Activated CD8-positive, alpha-beta memory T cell treated with anti-CD3 and anti-CD28 coated beads, Interleukin-2, amount 50 U/mL, for 24 hours (primary cell): ENCODE results near the gene TTLL12.
"Not testable (repeated sequence)": the region's sequence is repeated elsewhere in the genome, so short reads cannot be mapped to it uniquely, and the experiment has no call there.

ENCODE experiments used
- DNase-seq: peaks from one replicate; pipeline ENCODE4 v3.0.0-alpha.2; 2020; ENCODE audit errors: extremely low read depth

TTLL12 gene

DNA sequence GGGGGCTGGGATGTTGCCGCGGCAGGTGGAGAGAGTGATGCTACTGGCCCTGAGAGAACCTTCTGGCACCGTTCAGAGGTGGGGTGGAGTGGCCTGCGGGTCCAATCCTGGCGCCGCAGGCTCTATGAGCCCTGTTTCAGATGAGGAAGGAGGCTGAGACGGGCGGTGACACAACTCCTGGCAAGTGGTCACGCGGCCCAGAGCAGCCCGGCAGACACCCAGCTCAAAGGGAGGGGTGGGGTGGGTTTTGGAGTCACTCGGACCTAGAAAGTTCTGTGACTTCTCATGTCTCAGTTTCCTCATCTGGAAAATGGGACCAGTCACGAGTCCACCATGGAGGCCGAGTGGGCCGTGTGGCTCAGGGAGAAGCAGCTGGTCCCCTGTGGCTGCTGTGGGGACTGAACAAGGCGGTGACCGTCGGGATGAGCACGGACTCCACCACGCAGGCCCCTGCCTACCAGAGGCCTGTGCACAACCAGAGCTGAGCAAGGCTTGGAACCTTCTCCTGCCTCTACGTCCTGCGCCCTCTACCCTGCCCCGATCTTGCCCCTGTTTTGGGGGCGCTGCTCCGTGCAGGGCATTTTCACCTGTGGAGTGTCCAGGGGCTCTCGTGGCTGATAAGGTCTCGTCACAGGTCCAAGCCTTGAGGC lies 31.9 kb downstream of the TTLL12 start:
- no peak for DNase-seq

DNA sequence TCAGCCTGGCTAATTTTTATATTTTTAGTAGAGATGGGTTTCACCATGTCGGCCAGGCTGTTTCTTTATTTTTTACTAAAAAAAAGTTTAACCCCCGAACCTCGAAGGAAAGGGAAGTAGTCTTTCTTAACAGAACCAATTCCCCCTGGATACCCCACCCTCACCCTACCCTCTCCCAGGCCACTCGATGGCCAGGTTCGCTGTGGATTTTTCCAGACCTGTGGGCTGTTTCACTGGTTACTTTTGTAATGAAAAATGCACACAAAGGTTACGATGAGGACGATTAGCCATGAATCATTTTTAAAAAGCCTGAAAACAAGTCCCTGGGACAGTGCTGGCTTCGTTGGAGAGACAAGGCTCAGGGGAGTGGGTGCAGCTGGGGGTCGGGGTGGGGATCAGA lies 33.0 kb downstream of the TTLL12 start:
- DNase-seq: no peak

DNA sequence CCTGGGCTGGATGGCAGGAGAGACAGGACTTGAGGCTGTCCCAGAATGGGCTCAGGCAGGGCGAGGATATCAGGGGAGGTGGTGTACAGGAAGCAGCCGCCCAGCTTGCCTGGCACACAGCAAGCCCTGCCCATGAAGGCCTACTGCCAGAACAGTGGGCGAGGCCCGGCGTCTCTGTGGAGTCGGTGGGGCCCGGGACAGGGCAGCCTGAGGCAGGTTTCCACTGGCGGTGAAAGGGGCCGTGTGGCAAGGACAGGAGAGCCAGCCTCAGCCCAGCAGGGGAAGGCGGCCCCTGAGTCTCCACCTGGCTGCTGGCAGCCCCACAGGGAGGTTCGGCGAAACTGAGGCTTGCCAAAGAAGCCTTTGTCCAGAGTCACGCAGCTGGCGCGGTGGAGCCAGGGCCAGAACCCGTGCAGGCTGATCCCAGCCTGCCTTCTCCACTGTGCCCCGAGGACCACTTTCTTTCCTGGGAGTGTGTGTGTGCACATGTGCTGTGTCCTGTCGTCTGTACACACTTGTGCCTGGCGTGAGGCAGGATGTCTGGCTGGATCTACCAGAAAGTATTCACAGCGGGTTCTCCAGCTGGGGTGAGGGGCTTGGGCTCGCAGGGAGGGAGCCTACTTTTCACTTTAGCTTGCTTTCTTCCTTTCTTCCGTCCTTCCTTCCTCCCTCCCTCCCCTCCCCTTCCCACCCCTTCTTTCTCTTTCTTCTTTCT lies 34.4 kb downstream of the TTLL12 start:
- no peak for DNase-seq

DNA sequence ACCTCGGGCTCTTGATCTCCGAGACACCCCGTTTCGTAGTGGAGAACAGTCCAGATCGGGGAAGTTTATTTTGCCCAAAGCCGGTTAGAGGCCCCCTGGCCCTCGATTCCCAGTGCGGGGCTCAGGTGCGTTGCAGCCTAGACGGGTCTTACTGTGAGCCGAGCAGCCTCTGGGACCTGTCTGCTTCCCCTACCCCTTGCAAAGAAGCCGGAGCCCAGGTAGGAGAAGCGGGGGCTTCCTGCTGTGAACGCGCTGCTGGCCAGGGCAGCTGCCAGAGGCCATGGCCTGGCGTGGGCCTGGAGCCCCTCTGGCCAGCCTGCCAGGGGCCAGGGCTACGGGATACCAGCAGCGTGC lies 35.0 kb downstream of the TTLL12 start:
- no peak for DNase-seq

DNA sequence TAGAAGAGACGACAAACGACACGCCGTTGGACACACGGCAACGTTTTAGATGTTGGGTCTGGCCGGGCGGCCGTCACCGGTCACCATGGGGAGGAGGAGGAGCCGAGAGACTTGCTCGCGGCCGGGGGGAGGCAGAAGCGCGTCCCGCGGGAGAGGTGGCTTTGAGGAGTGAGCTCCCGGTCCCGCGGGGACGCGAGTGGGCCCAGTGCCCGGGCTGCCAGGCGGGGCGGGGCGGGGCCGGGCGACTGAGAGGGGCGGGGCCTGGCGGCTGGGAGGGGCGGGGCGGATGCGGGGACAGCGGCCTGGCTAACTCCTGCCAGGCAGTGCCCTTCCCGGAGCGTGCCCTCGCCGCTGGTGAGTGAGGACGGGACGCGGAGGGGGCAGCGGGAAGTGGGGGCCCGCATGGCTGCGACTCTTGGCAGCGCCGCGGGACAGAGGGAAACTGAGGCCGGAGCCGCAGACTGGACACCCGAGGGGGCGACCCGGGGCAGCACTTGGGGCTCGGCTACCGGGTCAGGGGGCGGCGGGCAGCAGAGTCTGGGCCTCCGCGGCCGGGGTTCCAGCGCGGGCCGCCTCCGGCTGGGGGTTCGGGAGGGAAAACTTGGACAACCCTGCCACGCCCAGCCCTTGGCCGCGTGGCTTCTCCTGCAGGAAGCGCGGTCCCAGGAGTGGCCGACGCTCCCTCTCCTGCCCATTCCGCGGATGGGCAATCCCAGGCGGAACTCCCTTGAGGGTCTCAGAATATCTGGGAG lies 35.5 kb downstream of the TTLL12 start, which contains the start of gene TSPO:
TSPO (plus strand) TSS at position 309 of the 752 bp plus-strand sequence. CDS start 7,680 bp downstream, outside the sequence.
- DNase-seq: no peak

DNA sequence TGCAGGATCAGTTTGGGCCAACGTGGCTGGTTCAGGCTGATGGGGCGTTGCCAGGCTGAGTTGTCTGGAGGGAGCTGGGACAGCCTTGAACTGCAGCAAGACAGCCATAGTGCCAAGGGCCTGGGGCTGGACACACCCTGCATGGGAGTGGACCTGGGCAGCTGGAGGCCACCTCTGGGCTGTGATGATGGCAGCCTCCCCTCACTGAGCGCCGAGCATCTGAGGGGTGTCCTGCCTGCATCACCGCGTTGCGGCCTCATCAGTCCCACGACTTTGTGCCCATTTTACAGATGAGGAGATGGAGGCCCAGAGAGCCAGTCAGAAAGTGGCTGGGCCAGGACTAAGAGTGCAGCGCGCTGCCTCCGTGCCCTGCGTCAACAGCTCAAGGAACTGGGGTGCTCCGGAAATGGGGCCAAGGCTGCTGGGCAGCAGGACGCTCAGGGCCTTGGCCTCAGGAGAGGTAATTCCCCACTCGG lies 36.2 kb downstream of the TTLL12 start:
- DNase-seq: no peak

DNA sequence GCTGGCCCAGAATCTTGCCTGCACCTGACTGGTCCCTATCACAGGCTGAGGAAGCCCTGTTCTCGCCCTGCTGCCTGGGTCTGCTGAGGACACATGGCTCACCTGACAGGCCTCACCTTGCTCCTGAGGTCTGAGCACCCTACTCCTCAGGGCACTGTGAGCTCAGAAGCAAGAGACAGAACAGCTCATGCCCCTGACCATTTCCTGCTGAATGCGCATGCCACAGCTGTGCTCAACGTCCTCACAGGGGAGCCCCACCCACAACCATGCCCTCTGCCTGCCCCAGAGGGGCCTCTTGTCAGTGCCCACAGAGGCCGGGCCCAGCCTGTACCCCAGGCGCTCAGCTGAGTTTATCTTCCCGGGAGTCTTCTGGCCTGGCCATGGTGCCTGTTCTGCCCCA lies 38.4 kb downstream of the TTLL12 start:
- DNase-seq: no peak

DNA sequence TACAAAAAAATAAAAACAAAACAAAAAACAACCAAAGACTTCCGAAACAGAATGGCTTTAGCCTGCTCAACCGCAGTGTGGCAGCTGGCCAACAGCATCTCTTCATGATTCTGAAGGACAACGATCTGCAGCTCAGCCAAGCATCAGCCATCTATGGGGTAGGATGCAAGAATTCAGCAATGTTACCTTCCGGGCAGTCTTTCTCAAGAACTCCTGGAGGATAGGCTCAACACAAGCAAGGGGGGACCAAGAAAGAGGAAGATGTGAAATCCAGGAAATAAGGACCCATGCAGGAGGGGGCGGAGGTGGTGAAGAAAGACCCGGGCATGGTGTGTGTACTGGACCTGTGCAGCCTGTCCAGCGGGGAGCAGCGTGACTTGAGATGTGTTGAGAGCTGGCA lies 39.1 kb downstream of the TTLL12 start:
- DNase-seq: no peak

DNA sequence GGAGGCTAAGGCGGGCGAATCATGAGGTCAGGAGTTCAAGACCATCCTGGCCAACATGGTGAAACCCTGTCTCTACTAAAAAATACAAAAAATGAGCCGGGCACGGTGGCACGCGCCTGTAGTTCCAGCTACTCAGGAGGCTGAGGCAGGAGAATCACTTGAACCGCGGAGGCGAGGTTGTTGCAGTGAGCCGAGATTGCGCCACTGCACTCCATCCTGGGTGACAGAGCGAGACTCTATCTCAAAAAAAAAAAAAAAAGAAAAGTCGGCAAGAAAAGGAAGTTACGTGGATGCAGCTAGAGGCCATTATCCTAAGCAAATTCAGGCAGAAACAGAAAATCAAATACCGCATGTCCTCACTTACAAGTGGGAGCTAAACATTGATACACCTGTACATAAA lies 40.6 kb downstream of the TTLL12 start:
- not testable (repeated sequence) for DNase-seq

DNA sequence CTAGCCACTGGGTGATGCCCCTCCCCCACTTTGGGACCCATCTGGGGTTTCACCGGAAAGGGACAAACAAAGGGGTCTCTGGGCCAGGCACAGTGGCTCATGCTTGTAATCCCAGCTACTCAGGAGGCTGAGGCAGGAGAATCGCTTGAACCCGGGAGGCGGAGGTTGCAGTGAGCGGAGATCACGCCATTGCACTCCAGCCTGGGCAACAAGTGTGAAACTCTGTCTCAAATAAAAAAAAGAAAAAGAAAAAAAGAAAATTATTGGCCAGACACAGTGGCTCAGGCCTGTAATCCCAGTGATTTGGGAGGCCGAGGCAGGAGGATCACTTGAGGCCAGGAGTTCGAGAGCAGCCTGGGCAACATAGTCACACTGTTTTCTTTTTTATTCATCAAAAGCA lies 41.6 kb downstream of the TTLL12 start:
- DNase-seq: not testable (repeated sequence)

DNA sequence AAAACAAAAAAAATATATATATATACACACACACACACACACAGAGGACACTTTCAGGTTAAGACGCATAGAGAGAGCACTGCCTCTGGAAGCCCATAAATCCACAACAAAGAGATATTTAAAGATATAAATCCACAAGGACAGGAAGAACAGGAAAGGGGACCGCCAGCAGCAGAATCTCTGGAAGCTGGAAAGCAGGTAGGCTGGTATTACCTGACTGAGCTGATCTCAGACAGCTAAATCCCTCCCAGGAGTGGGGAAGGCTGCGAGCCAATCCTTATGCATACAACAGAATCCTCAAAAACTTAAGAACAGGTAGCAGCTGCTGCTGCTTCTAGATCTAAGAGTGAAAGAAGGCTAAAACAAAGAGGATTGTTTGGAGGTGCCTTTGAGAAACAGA lies 42.0 kb downstream of the TTLL12 start:
- no peak for DNase-seq

DNA sequence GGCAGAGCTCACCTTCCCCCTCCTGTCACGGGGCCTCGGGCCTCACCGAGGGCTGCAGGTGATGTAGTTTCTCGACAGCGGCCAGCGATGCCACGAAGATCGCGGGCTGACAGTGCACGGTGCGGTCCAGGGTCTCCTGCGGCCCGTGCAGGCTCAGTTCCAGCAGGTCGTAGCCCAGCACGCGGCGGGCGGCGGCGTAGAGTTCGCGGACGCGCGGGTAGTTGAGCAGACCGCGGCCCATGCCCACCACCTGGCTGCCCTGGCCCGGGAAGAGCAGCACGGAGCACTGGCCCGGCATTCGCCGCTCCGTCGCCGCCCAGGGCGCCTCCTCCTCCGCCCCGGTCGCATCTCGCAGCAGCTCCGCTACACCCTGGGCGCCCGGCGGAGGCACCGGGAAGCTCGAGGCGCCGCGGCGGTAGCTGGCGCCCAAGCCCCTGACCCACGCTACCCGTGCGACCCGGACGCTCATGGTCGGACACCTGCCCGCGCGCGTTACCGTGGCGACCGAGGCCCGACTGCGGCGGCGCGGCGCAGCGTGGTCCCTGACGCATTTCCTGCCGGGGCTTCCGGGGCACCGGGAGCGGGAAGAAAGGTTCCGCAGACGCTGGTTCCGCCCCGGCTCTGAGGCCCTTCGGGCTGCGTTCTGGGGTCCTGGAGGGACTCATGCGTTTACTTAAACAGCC lies 43.9 kb downstream of the TTLL12 start, which contains the start of gene MCAT:
MCAT (minus strand) TSS at position 519 of the 683 bp plus-strand sequence; CDS start at position 469, 50 bp downstream.
- peak; percentile 50 for DNase-seq

DNA sequence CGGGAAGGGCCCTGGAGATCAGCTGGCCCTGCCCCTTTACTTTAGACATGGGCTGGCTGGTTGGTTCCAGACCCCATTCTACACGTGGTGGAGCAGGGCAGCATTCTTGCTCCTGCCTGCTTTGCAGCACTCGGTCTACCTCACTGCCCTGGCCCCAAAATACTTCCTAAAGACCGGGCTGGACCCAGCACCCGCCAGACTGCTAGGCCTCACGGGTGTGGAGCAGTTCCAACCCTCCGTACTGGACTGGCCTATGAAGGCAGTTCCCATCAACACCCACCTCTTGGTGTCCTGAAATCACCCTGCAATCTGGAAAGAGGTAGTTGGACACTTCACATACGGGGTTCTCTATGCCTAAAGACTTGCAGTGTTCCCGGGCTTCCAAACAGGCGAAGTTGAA lies 50.1 kb downstream of the TTLL12 start:
- DNase-seq: no peak

DNA sequence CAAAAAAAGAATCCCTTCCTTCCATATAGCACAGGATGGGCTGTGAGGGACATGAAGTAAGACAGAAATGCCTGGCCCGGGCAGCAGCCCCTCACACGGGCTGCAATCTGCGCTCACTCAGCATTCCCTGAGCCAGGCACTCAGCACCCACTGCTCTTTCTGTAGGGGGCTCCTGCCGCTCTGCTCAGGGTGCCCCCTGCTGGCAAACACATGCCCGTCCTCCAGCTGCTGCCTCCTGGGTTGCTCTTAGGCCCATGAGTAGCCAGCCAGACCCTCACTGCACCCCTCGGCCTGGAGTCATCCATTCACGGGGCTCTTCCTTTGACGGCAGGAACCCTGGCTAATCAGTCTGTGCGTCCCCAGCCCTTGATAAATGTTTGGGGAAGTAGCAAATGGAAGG lies 50.7 kb downstream of the TTLL12 start:
- DNase-seq: no peak

DNA sequence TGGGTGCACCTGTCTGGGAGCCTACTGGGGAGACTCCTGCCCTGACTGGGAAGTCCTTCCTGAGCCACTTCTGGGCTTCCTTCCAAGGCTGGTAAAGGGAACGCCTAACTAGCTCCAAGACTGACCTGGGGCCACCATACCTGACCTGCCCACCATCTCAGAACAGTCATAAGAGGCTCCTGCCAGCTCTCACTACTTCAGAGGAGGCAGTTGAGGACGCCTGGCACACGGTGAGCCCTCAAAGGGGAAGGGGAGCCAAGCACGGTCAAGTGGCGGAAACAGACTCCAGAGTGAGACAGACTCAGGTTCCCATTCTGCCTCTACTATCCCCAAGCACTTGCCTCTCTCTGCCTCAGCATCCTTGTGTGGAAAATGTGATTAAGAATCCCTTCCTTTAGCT lies 51.4 kb downstream of the TTLL12 start:
- DNase-seq: no peak

DNA sequence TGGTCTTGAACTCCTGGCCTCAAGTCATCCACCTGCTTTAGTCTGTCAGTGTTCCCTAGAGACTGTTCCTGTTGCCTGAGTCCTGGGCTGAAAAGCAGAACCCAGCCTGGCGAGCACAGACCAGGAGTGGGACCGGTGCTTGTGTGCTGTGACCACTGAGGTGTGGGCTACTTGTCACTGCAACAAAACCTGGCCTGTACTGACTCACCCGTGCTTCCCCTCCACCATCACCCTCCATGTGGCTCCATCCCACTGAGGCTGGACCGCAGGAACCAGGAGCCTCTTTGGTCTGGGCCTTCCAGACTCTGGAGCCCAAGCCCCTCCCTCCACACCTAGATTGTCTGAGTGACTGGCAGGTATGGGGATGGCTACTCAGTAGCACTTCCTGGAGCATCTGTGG lies 52.4 kb downstream of the TTLL12 start:
- DNase-seq: no peak

DNA sequence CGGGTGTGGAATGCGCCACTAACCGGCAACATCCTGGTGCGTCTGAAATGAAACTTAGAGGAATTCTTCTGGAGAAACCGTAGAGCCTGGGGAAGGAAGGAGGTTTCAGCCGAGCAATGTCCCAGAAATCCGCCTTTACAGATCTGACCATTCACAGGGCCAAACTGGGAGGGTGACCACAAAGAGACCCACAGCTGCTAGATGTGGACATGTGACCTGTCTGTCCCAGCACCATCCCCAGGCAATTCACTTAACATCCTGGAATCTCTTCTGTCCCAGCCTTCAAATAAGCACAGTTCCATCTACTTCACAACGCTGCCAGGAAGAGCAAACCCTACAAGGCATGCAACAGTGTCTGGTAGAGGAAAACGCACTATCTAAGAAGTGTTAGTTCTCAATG lies 53.5 kb downstream of the TTLL12 start:
- DNase-seq: no peak

DNA sequence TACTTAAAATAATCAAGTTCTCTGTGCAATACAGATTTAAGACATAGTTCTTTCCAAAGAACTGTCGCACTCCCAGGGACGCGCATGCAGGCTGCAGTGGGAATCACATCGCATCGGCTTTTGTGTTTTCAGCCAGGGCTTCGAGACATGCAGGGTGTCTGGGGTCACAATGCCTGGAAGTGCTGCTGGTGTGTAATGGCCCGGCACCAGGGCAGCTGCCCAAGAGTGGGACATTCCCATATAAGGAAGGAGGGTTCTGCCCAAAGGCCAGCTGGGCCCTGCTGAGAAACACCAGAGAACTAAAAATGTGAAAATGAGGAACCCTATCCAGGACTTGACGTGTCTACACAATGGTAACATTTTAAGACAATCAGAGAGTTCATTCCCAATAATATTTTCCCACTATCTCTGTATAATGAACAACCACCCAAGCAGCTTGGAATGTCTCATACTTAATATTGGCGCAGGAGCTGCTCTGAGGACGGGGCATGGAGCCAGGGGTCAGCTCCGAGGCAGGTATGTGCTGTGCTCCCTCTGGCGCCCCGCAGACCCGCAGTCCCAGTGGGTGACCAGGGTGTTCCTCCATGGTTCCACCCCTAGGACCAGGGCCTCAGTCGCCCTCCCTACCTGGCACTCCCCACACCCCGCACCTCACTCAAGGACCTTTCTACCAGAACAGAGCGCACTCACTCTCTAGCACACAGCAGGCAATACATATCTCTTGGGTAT lies 55.0 kb downstream of the TTLL12 start:
- DNase-seq: no peak

DNA sequence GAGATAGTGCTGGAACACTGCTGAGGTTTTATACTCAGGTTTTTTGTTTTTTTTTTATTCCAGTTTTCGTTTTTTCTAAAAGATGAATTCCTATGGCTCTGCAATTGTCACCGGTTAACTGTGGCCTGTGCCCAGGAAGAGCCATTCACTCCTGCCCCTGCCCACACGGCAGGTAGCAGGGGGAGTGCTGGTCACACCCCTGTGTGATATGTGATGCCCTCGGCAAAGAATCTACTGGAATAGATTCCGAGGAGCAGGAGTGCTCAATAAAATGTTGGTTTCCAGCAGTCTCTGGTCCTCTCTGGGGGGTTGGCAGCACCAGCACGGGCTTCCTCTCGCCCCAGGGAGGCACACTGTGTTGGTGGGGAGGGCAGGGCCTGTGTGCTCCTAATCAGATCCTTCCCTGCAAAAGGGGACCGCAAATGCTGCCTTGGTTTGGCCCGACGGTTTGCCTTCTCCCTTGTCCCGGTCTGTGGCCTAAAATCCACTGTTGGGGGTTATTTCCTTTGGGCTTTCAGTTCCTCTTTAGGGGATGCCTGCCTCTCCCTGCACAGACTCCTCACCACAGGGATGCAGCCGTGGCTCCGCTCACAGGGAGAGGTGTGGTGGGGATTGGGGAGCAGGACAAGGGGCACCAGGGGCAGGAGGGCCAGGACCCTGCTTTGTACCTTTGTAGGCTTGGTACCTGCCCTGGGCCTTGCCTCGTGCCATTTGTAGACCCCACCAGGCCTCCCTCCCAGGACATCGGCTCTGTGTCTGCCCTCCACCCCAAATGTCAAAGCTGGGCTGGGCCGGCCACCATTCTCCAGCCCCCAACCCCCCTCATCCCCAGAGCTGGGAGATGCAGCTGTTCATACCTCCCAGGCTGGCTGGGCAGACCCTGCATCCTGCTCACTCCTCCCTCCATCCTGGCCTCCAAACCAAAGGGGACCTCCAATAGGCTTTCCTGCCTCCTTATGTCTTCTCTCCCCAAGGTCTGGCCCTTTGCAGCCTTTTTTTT lies 57.2 kb downstream of the TTLL12 start:
- no peak for DNase-seq

DNA sequence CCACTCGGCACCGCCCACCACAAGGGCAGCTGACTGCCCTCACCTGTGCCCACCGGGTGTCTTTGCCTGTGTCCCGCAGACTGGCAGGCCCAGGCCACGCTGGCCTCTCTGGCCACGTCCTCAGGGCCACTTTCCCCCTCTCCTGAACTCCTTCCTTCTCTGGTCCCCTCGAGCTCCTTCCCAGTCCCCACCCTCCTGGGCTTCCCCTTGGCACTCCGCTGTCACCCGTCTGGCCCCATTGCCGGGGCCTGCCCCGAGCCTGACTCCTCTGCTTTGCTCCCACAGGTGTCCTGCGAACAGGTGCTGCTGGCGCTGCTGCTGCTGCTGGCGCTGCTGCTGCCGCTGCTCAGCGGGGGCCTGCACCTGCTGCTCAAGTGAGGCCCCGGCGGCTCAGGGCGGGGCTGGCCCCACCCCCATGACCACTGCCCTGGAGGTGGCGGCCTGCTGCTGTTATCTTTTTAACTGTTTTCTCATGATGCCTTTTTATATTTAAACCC lies 58.0 kb downstream of the TTLL12 start:
- no peak for DNase-seq
